GM12878 (cell line): ENCODE results near the gene CNTNAP2. TPM values are rescaled to one million over a fixed set of nuclear protein-coding genes. Genes with fewer than 3 reads are reported as not detected.
"Not testable (repeated sequence)": the region's sequence is repeated elsewhere in the genome, so short reads cannot be mapped to it uniquely, and the experiment has no call there.

Source experiments
- ATAC-seq: fragments of 200-7000 bp; cut with Tn5 transposase; 3 replicates; pipeline ENCODE4 v1.9.1; 2020; ENCODE audit warnings: mild to moderate bottlenecking, moderate library complexity
- BruUV-seq: library from RNA; stranded (reverse); fragments of 400-500 nt; replicated peaks from 2 replicates; lab custom pipeline; 2021; lab: Mats Ljungman, UMichigan
- CTCF ChIA-PET: fragments of 300-600 bp; sonication (Branson Sonifier 250); formaldehyde crosslinking; extraction: SDS; loops from one replicate; lab custom pipeline; 2021; ENCODE audit warnings: inconsistent platforms; lab: Yijun Ruan, JAX
- POLR2A ChIA-PET: fragments of 350-600 bp; formaldehyde crosslinking; extraction: SDS; loops from one replicate; lab custom pipeline; 2021; ENCODE audit warnings: inconsistent platforms; lab: Charles Lee
- RAD21 ChIA-PET: fragments of 300-600 bp; sonication (Branson Sonifier 250); formaldehyde crosslinking; loops from one replicate; lab custom pipeline; 2023; ENCODE audit warnings: antibody characterized with exemption; ENCODE audit not compliant: unreplicated experiment; lab: Charles Lee
- SMC1A ChIA-PET: fragments of 300-600 bp; sonication (Branson Sonifier 250); formaldehyde crosslinking; loops from one replicate; lab custom pipeline; 2023; ENCODE audit not compliant: unreplicated experiment, uncharacterized antibody; lab: Charles Lee
- DNase-seq: peaks from one replicate; pipeline ENCODE4 v3.0.0-alpha.2; 2011; ENCODE audit warnings: low read depth, low spot score
- FAIRE-seq: peaks from 3 replicates; lab custom pipeline; 2011; peaks lifted over from hg19 to GRCh38; lab: Jason Lieb, UNC
- H2AFZ ChIP-seq: 2 replicates; pipeline ENCODE4 v1.6.0; 2011; ENCODE audit warnings: low read depth, low read length, control low read depth; ENCODE audit not compliant: control insufficient read depth
- H3K27ac ChIP-seq: 2 replicates; pipeline ENCODE4 v1.5.1; 2011; ENCODE audit warnings: control low read depth; ENCODE audit not compliant: control insufficient read depth, insufficient read depth
- H3K27me3 ChIP-seq, 2 experiments: replicated peaks in 1 of 2; 2 replicates each; pipeline versions ENCODE4 v1.6.0 to v1.6.1; 2011; ENCODE audit warnings: low read length in 1 of 2; ENCODE audit not compliant: control insufficient read depth in 2 of 2, insufficient read depth in 2 of 2
- H3K36me3 ChIP-seq, 2 experiments: 2 replicates each; pipeline ENCODE4 v1.5.1; 2011; ENCODE audit warnings: low read length in 1 of 2; ENCODE audit not compliant: control insufficient read depth in 2 of 2, insufficient read depth in 2 of 2
- H3K4me1 ChIP-seq: 2 replicates; pipeline ENCODE4 v1.6.1; 2011; ENCODE audit warnings: mild to moderate bottlenecking, low read length, moderate library complexity, mixed read lengths; ENCODE audit not compliant: control insufficient read depth, insufficient read depth
- H3K4me2 ChIP-seq: 2 replicates; pipeline ENCODE4 v1.6.0; 2011; ENCODE audit warnings: control low read depth; ENCODE audit not compliant: control insufficient read depth, insufficient read depth
- H3K4me3 ChIP-seq: fragments of 200-600 bp; sonication (generic); 2 replicates; pipeline ENCODE4 v1.5.1; 2016
- H3K79me2 ChIP-seq: 2 replicates; pipeline ENCODE4 v1.6.0; 2011; ENCODE audit warnings: low read length; ENCODE audit not compliant: control insufficient read depth, insufficient read depth
- H3K9ac ChIP-seq: 2 replicates; pipeline ENCODE4 v1.8.0; 2011; ENCODE audit warnings: low read length, control low read depth, mixed read lengths; ENCODE audit not compliant: control insufficient read depth, insufficient read depth
- H3K9me3 ChIP-seq: replicated peaks from 3 replicates; pipeline ENCODE4 v1.5.1; 2011; ENCODE audit warnings: mild to moderate bottlenecking, low read length; ENCODE audit not compliant: control insufficient read depth, insufficient read depth
- H4K20me1 ChIP-seq: 2 replicates; pipeline ENCODE4 v1.6.0; 2011; ENCODE audit not compliant: control insufficient read depth, insufficient read depth
- BCL11A ChIP-seq: IDR thresholded peaks from 2 replicates; pipeline ENCODE4 v1.6.1; 2011; ENCODE audit warnings: low read depth, low read length
- CBX5 ChIP-seq: sonication (generic); IDR thresholded peaks from 2 replicates; pipeline ENCODE4 v1.6.1; 2016; ENCODE audit warnings: low read depth, moderate library complexity, mild to moderate bottlenecking, inconsistent platforms
- ETV6 ChIP-seq, 2 experiments: fragments of 450-650 bp in 1 of 2; IDR thresholded peaks in 1 of 2; conservative IDR thresholded peaks in 1 of 2; 2 replicates each; pipeline ENCODE4 v1.6.1; 2014; ENCODE audit warnings: antibody characterized with exemption in 1 of 2, borderline replicate concordance in 1 of 2, low read depth in 1 of 2, mild to moderate bottlenecking in 1 of 2, moderate library complexity in 1 of 2
- JUND ChIP-seq: IDR thresholded peaks from 2 replicates; pipeline ENCODE4 v1.6.1; 2012; ENCODE audit warnings: low read depth, mild to moderate bottlenecking, low read length, improper control_type of control experiment, moderate library complexity
- KDM1A ChIP-seq: fragments of 200-600 bp; sonication (generic); IDR thresholded peaks from 2 replicates; pipeline ENCODE4 v1.6.1; 2016; ENCODE audit warnings: borderline replicate concordance
- RELB ChIP-seq: fragments of 450-650 bp; IDR thresholded peaks from 2 replicates; pipeline ENCODE4 v1.6.1; 2017; ENCODE audit warnings: low read depth, mild to moderate bottlenecking, moderate library complexity
- WGBS: methylation state at CpG from one replicate; pipeline ENCODE4 v1.1.6; 2016; ENCODE audit warnings: low lambda C conversion rate; ENCODE audit not compliant: insufficient replicate concordance, insufficient coverage; ENCODE audit errors: missing lambda C conversion rate; 5-methylcytosine and 5-hydroxymethylcytosine counted together
- in situ Hi-C: fragments of 300-500 bp; cut with MboI; formaldehyde crosslinking; loops from 9 replicates; pipeline ENCODE4 v1.14.3; 2018; ENCODE audit warnings: mixed read lengths
- intact Hi-C: fragments of 100-400 bp; cut with micrococcal nuclease; formaldehyde crosslinking; loops from one replicate; pipeline ENCODE4 v1.14.2; 2022; ENCODE audit not compliant: unreplicated experiment
- polyA plus RNA-seq, 11 experiments: library from polyadenylated mRNA; depleted of rRNA in 4 of 11; unstranded in 6 of 11; stranded (reverse) in 5 of 11; fragments of >200 nt; fragmentation: Nextera tagmentation in 4 of 11; fragmentation: Illumina TruSeq in 1 of 11; extraction: Ambion mirVana in 4 of 11; extraction: Trizol in 1 of 11; gene quantifications; 1 replicate in 1 of 11; 2 replicates in 10 of 11; pipeline versions ENCODE4 v1.2.1 to v1.2.3, GENCODE V29; 2011 to 2016; ENCODE audit warnings: inconsistent platforms in 2 of 11, missing spikeins in 2 of 11, low read depth in 1 of 11
- total RNA-seq, 4 experiments: library from RNA; depleted of rRNA in 3 of 4; stranded (reverse); fragments of >200 nt in 3 of 4; fragmentation: Illumina TruSeq in 1 of 4; extraction: Trizol in 1 of 4; gene quantifications; 2 replicates each; pipeline versions ENCODE4 v1.2.1 to v1.2.3, GENCODE V29; 2013 to 2021

Gene CNTNAP2
- total and polyA plus RNA-seq, 10 of the 15 experiments (the other 5 are each of a cell fraction or from before 2014, with no cell fraction given) = 0.03 to 0.08 (median 0.03) TPM; not detected in 7

DNA sequence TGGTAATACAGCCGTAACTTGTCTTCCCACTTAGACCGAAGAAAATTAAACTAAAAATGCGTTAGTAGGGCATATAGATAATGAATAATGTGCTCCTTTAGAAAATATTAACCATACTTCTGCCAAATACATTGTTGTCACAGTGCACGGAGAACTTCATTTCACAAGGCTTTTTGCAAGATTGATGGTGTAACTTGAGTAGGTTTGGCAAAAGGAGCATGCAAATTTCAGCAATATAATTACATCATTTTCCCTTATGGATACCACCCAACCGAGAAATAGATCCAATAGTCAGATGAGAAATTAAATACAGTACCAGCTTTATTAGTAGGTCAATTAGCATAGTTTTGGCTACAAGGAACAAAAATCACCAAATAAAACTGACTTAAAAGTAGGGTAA, 1681.4 kb downstream of the CNTNAP2 start (continued):
- no peak for TF ChIP-seq CBX5

DNA sequence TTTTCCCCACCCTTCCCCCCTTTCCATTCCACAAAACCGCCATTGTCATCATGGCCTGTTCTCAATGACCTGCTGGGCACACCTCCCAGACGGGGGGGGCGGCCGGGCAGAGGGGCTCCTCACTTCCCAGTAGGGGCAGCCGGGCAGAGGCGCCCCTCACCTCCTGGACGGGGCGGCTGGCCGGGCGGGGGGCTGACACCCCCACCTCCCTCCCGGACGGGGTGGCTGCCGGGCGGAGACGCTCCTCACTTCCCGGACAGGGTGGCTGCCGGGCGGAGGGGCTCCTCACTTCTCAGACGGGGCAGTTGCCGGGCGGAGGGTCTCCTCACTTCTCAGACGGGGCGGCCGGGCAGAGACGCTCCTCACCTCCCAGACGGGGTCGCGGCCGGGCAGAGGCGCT, 1685.2 kb downstream of the CNTNAP2 start:
- intact Hi-C loops, H2AFZ ChIP-seq, DNase-seq, H3K27ac ChIP-seq, H3K4me3 ChIP-seq, BruUV-seq, in situ Hi-C loops, ATAC-seq, H4K20me1 ChIP-seq, POLR2A ChIA-PET, FAIRE-seq, H3K79me2 ChIP-seq, H3K9ac ChIP-seq, SMC1A ChIA-PET, H3K4me1 ChIP-seq, H3K36me3 ChIP-seq, H3K9me3 ChIP-seq, H3K4me2 ChIP-seq, H3K27me3 ChIP-seq, RAD21 ChIA-PET, CTCF ChIA-PET: not testable (repeated sequence)
- 83% methylated on average over 19 of the region's 30 CpGs for WGBS

- TF ChIP-seq KDM1A (no peak), JUND (no peak), BCL11A (no peak), RELB (no peak), ETV6 (conservative IDR thresholded peaks at IDR 0.05 in 1 of 2, IDR thresholded peaks at IDR 0.05 in 1 of 2; ENCODE audit: borderline replicate concordance in 1 of 2, low read depth in 1 of 2) (no peak)
- TF ChIP-seq, all 136 proteins: peak for 0
- no peak for ATAC-seq
- no peaks in the 10 kb centered on the region for H4K20me1 ChIP-seq
- H3K79me2 ChIP-seq = no peaks in the 10 kb centered on the region
- ChIA-PET CTCF (no interaction called here), RAD21 (no interaction called here), POLR2A (no interaction called here), SMC1A (no interaction called here)
- no peaks in the 10 kb centered on the region for H3K36me3 ChIP-seq
- no peaks in the 10 kb centered on the region for H3K27me3 ChIP-seq
- 18% methylated on average over 3 of the region's 3 CpGs for WGBS
- no peak overlapping the region for H3K9ac ChIP-seq
- intact Hi-C loops = no loop called here
- no peak for FAIRE-seq
- no peak overlapping the region for H2AFZ ChIP-seq
- no peaks in the 10 kb centered on the region for H3K4me1 ChIP-seq
- H3K27ac ChIP-seq = no peak overlapping the region
- no peak overlapping the region for H3K4me3 ChIP-seq
- no peak for DNase-seq
- no peaks in the 10 kb centered on the region for H3K9me3 ChIP-seq
- no peak overlapping the region for H3K4me2 ChIP-seq
- BruUV-seq = no TSS peak
- in situ Hi-C loops = no loop called here
These were observed 1686.5 kb downstream of the CNTNAP2 start for GRCh38 chr7:147803151-147803550.
